T-helper 2 cell treated with Interferon-gamma antibody and Interleukin-4, amounts not matched to agents 5 μg/mL and 100 μg/mL, for 36 hours (primary cell): Measurements from ENCODE around the gene RPS16.

Experiments used
- DNase-seq: peaks from one replicate; pipeline ENCODE4 v3.0.0; 2021; ENCODE audit warnings: low spot score
- H3K27ac Mint-ChIP-seq: one replicate; pipeline ENCODE4 v1.8.0; 2021; ENCODE audit warnings: mild to moderate bottlenecking, mixed read lengths
- H3K27me3 Mint-ChIP-seq: one replicate; pipeline ENCODE4 v1.8.0; 2021; ENCODE audit warnings: low read depth, mixed read lengths
- H3K36me3 Mint-ChIP-seq: one replicate; pipeline ENCODE4 v1.8.0; 2021; ENCODE audit warnings: low read depth, mixed read lengths
- H3K4me1 Mint-ChIP-seq: one replicate; pipeline ENCODE4 v1.8.0; 2021; ENCODE audit warnings: low read depth, mixed read lengths
- H3K4me3 Mint-ChIP-seq: one replicate; pipeline ENCODE4 v1.8.0; 2022; ENCODE audit warnings: mild to moderate bottlenecking, moderate library complexity, mixed read lengths
- H3K9me3 Mint-ChIP-seq: one replicate; pipeline ENCODE4 v1.8.0; 2021; ENCODE audit warnings: mixed read lengths

RPS16 gene

GRCh38 chr19:39385629-39386411 is 49.9 kb downstream of the RPS16 start:
- Mint-ChIP-seq H3K27ac (no peak overlapping the region), H3K27me3 (no peaks in the 10 kb centered on the region), H3K4me3 (no peak overlapping the region), H3K4me1 (peaks cover 5% of the 10 kb centered on the region), H3K9me3 (no peaks in the 10 kb centered on the region), H3K36me3 (peaks cover 48% of the 10 kb centered on the region)
- DNase-seq, result no peak

DNA sequence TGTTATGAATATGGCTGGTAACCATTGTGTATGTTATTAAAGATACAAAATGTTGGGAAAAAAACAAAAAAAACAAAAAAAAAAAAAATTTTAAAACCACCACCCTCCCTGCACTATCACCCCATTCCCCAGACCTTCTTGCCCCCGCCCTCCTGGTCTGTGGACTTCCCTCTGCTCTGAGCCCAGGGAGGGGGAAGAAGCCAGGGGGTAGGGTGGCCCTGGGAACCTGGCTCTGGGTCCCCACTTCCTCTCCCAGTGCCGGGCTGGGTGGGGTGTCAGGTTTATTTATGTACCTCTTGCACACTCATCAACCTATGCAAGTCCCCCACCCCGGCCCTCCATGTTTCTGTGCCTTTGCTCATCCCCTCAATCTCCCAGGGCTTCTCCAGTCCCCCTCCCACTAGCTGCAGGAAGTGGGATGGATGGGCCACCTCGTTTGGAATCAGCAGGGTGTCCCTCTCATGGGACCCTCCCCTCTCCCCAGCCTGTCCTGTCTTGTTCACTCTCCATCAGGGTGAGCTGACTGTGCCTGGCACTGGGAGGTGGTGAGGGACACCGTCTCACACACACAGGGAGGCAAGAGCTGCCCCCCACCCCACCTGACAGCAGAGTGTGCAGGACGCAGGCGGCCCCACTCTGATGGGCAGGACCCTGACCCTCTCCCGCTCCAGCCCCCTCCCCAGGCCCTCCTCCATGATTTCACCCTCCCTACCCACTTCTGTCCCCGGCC is 50.7 kb downstream of the RPS16 start:
- Mint-ChIP-seq H3K9me3 (no peaks in the 10 kb centered on the region), H3K27ac (no peak overlapping the region), H3K4me1 (peaks cover 1% of the 10 kb centered on the region), H3K27me3 (no peaks in the 10 kb centered on the region), H3K36me3 (peaks cover 53% of the 10 kb centered on the region), H3K4me3 (no peak overlapping the region)
- no peak for DNase-seq
